HepG2 (cell line): ENCODE data around the gene RNGTT. TPM values are rescaled to one million over a fixed set of nuclear protein-coding genes. Genes with fewer than 3 reads are reported as not detected.

Experiments used
- ATAC-seq: fragments of 200-7000 bp; cut with Tn5 transposase; 3 replicates; pipeline ENCODE4 v1.9.1; 2020; ENCODE audit warnings: mild to moderate bottlenecking, moderate library complexity
- BruUV-seq: library from RNA; stranded (reverse); fragments of 400-500 nt; replicated peaks from 2 replicates; lab custom pipeline; 2021; lab: Mats Ljungman, UMichigan
- CTCF ChIA-PET: fragments of 300-600 bp; formaldehyde crosslinking; extraction: SDS; loops from one replicate; lab custom pipeline; 2021; ENCODE audit warnings: low total read pairs, inconsistent platforms, low intra/inter-chr PET ratio; lab: Yijun Ruan, JAX
- POLR2A ChIA-PET: fragments of 350-600 bp; sonication (Branson Sonifier 250); formaldehyde crosslinking; loops from one replicate; lab custom pipeline; 2020; ENCODE audit warnings: antibody characterized with exemption, inconsistent platforms; lab: Yijun Ruan, JAX
- DNase-seq: peaks from one replicate; pipeline ENCODE4 v3.0.0-alpha.2; 2015; ENCODE audit warnings: low spot score
- FAIRE-seq: peaks from 3 replicates; lab custom pipeline; 2011; peaks lifted over from hg19 to GRCh38; lab: Jason Lieb, UNC
- H2AFZ ChIP-seq: one replicate; pipeline ENCODE4 v1.6.1; 2011; ENCODE audit warnings: low read length, inconsistent platforms
- H3K27ac ChIP-seq: fragments of 300-600 bp; 3 replicates; pipeline ENCODE4 v1.8.0; 2011; ENCODE audit warnings: mixed run types, mild to moderate bottlenecking, mixed read lengths, low read length, inconsistent platforms; ENCODE audit not compliant: insufficient read depth; ENCODE audit errors: extremely low read length
- H3K27me3 ChIP-seq, 2 experiments: fragments of 200-600 bp in 1 of 2; 2 replicates in 1 of 2; 3 replicates in 1 of 2; pipeline versions ENCODE4 v1.6.0 to v1.8.0; 2011; ENCODE audit warnings: low read length in 2 of 2, mild to moderate bottlenecking in 2 of 2, moderate library complexity in 2 of 2, inconsistent platforms in 1 of 2; ENCODE audit not compliant: insufficient read depth in 2 of 2, control insufficient read depth in 1 of 2
- H3K36me3 ChIP-seq, 2 experiments: fragments of 200-600 bp in 1 of 2; replicated peaks in 1 of 2; 2 replicates in 1 of 2; 3 replicates in 1 of 2; pipeline versions ENCODE4 v1.5.1 to v1.8.0; 2011; ENCODE audit warnings: low read length in 2 of 2, inconsistent platforms in 1 of 2; ENCODE audit not compliant: insufficient read depth in 2 of 2, control insufficient read depth in 1 of 2
- H3K4me1 ChIP-seq: 2 replicates; pipeline ENCODE4 v1.5.1; 2012; ENCODE audit warnings: low read length, inconsistent platforms; ENCODE audit not compliant: insufficient read depth
- H3K4me2 ChIP-seq: 2 replicates; pipeline ENCODE4 v1.6.0; 2011; ENCODE audit warnings: low read depth, low read length, inconsistent platforms
- H3K4me3 ChIP-seq, 3 experiments: fragments of 200-600 bp in 1 of 3; sonication (generic), shearing (Covaris generic) in 1 of 3; replicated peaks in 1 of 3; 2 replicates each; pipeline ENCODE4 v1.5.1; 2011 to 2016; ENCODE audit warnings: low read length in 3 of 3, inconsistent platforms in 2 of 3, low read depth in 2 of 3, mild to moderate bottlenecking in 2 of 3, control low read depth in 1 of 3, mixed read lengths in 1 of 3; ENCODE audit not compliant: insufficient read depth in 1 of 3
- H3K79me2 ChIP-seq: one replicate; pipeline ENCODE4 v1.6.1; 2011; ENCODE audit warnings: low read length, inconsistent platforms; ENCODE audit not compliant: insufficient read depth
- H3K9ac ChIP-seq: 2 replicates; pipeline ENCODE4 v1.6.0; 2011; ENCODE audit warnings: mild to moderate bottlenecking, low read depth, low read length, inconsistent platforms; ENCODE audit not compliant: insufficient read depth
- H3K9me3 ChIP-seq: 2 replicates; pipeline ENCODE4 v1.5.1; 2012; ENCODE audit warnings: mild to moderate bottlenecking, low read length
- H4K20me1 ChIP-seq: 2 replicates; pipeline ENCODE4 v1.6.0; 2011; ENCODE audit warnings: inconsistent platforms, mild to moderate bottlenecking, low read length, moderate library complexity; ENCODE audit not compliant: insufficient read depth
- GRHL1 ChIP-seq: sonication (generic); formaldehyde crosslinking; conservative IDR thresholded peaks from 2 replicates; pipeline ENCODE4 v1.8.0; 2022; ENCODE audit warnings: missing genetic modification reagents
- HIC2 ChIP-seq: sonication (generic); formaldehyde crosslinking; IDR thresholded peaks from 2 replicates; pipeline ENCODE4 v1.9.0; 2022; ENCODE audit warnings: low read depth, missing genetic modification reagents
- WGBS: methylation state at CpG from one replicate; pipeline ENCODE4 v1.1.6; 2017; ENCODE audit warnings: low lambda C conversion rate; 5-methylcytosine and 5-hydroxymethylcytosine counted together
- in situ Hi-C: cut with HindIII; loops from 2 replicates; pipeline ENCODE4 v1.10.0; 2017; ENCODE audit warnings: low pct_unique_long_range_greater_than_20kb; ENCODE audit not compliant: extremely low pct_ligation_motif_present
- intact Hi-C: fragments of 100-400 bp; cut with micrococcal nuclease; formaldehyde crosslinking; loops from one replicate; pipeline ENCODE4 v1.10.0; 2022; ENCODE audit not compliant: unreplicated experiment
- polyA plus RNA-seq, 8 experiments: library from polyadenylated mRNA; depleted of rRNA in 3 of 8; stranded (reverse) in 7 of 8; unstranded in 1 of 8; fragments of >200 nt; fragmentation: Illumina TruSeq in 4 of 8; extraction: Trizol in 4 of 8; gene quantifications; 2 replicates each; pipeline versions ENCODE4 v1.2.1 to v1.2.3, GENCODE V29; 2011 to 2016; ENCODE audit warnings: low read depth in 4 of 8, missing spikeins in 1 of 8, mixed read lengths in 1 of 8; ENCODE audit not compliant: insufficient read depth in 1 of 8
- total RNA-seq, 5 experiments: library from RNA; depleted of rRNA; stranded (reverse); fragments of >200 nt; fragmentation: Illumina TruSeq; extraction: Trizol; gene quantifications; 2 replicates each; pipeline ENCODE4 v1.2.3, GENCODE V29; 2016; ENCODE audit warnings: low read depth in 1 of 5

RNGTT gene
- total and polyA plus RNA-seq, 2 of the 13 experiments (the other 11 are each of a cell fraction or from before 2014, with no cell fraction given) = 6.0 to 22.6 TPM

DNA sequence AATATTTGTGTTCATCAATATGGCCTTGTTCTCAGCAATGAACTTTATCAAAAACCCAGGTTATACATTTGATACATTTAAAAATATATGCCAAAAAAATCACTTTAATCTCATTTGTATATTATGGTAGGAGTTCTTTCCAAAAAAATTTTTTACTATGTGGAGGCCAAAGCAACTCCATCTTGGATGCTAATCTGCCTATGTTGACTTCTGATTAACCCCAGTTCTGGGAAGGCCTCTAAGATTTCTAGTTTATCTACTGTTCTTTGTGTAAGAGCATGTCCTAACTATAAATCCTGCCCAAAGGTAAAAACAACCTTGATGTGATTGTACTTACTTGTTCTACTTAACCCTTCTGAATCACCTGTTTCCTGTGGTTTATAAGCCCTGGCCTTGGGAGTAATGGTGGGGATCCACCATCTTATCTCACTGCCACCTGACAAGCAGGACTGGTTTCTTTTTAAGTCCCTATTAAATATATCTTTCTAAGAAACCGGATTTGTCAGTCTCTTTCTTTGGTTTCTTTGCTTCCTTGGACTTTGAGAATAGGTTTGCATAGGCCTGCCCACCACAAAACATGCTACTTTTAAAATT is 46.7 kb downstream of the RNGTT start:
- intact Hi-C loops (no loop called here), in situ Hi-C loops (no loop called here)
- FAIRE-seq (no peak), ATAC-seq (no peak), DNase-seq (no peak)
- H3K9me3 ChIP-seq = no peaks in the 10 kb centered on the region
- no peak overlapping the region for H3K4me2 ChIP-seq
- BruUV-seq = no TSS peak
- no peak for TF ChIP-seq HIC2
- no peak for TF ChIP-seq GRHL1 (CRISPR knock-in tag)
- no peak overlapping the region for H2AFZ ChIP-seq
- no peaks in the 10 kb centered on the region for H3K27me3 ChIP-seq
- H3K4me3 ChIP-seq = no peak overlapping the region
- POLR2A ChIA-PET = no interaction called here
- CTCF ChIA-PET = no interaction called here
- H4K20me1 ChIP-seq = no peaks in the 10 kb centered on the region
- WGBS = 97% methylated on average over 1 of the region's 1 CpG
- H3K79me2 ChIP-seq = peaks cover 8% of the 10 kb centered on the region
- H3K4me1 ChIP-seq = no peaks in the 10 kb centered on the region
- no peak overlapping the region for H3K9ac ChIP-seq
- no peaks in the 10 kb centered on the region; a peak in 1 of 5 replicates for H3K36me3 ChIP-seq
- no peak overlapping the region for H3K27ac ChIP-seq
